Brain microvascular endothelial cell (primary cell): ENCODE results near the gene CENPH.

ENCODE experiments used
- DNase-seq: peaks from one replicate; pipeline ENCODE4 v3.0.0-alpha.2; 2020
- H3K27ac ChIP-seq: fragments of 250-450 bp; sonication (Bioruptor Pico); 2 replicates; pipeline ENCODE4 v1.5.1; 2020; ENCODE audit warnings: mild to moderate bottlenecking, moderate library complexity
- H3K27me3 ChIP-seq: fragments of 250-450 bp; sonication (Bioruptor Pico); replicated peaks from 2 replicates; pipeline ENCODE4 v1.5.1; 2020; ENCODE audit warnings: mild to moderate bottlenecking
- H3K36me3 ChIP-seq: fragments of 250-450 bp; sonication (Bioruptor Pico); replicated peaks from 2 replicates; pipeline ENCODE4 v1.5.1; 2020; ENCODE audit warnings: mild to moderate bottlenecking
- H3K4me3 ChIP-seq: 2 replicates; pipeline ENCODE4 v1.5.1; 2011; ENCODE audit warnings: low read depth, mild to moderate bottlenecking, control low read depth, low read length, moderate library complexity
- CTCF ChIP-seq: IDR thresholded peaks from 2 replicates; pipeline ENCODE4 v1.5.1; 2011; ENCODE audit warnings: low read depth, mild to moderate bottlenecking, moderate library complexity, low read length, control low read depth, inconsistent platforms; ENCODE audit errors: missing control alignments
- in situ Hi-C: cut with HindIII; loops from 2 replicates; pipeline ENCODE4 v1.10.0; 2017; ENCODE audit warnings: low sequenced_read_pairs, low pct_ligation_motif_present

Gene CENPH

GRCh38 chr5:69152731-69153130, 36.7 kb upstream of the CENPH start:
- Histone ChIP-seq H3K27me3 (no peaks in the 10 kb centered on the region), H3K36me3 (no peaks in the 10 kb centered on the region), H3K4me3 (no peak overlapping the region), H3K27ac (no peak overlapping the region)
- DNase-seq = no peak
- TF ChIP-seq CTCF = no peak
- in situ Hi-C loops = no loop called here

GRCh38 chr5:69156456-69156855, 32.9 kb upstream of the CENPH start:
- no peaks in the 10 kb centered on the region for H3K36me3 ChIP-seq
- TF ChIP-seq CTCF = no peak
- no peak overlapping the region for H3K4me3 ChIP-seq
- H3K27ac ChIP-seq = no peak overlapping the region
- in situ Hi-C loops = no loop called here
- no peaks in the 10 kb centered on the region for H3K27me3 ChIP-seq
- DNase-seq = no peak

GRCh38 chr5:69158039-69158438, 31.3 kb upstream of the CENPH start:
- TF ChIP-seq CTCF = no peak

GRCh38 chr5:69160651-69161050, 28.7 kb upstream of the CENPH start:
- DNase-seq = no peak
- in situ Hi-C loops = no loop called here
- Histone ChIP-seq H3K27me3 (no peaks in the 10 kb centered on the region), H3K4me3 (no peak overlapping the region), H3K27ac (no peak overlapping the region), H3K36me3 (no peaks in the 10 kb centered on the region)
- no peak for TF ChIP-seq CTCF

More at GRCh38 chr5:69158039-69158438, 31.3 kb upstream of the CENPH start:
- H3K36me3 ChIP-seq = no peaks in the 10 kb centered on the region
- no peak overlapping the region for H3K4me3 ChIP-seq
- H3K27ac ChIP-seq = no peak overlapping the region
- H3K27me3 ChIP-seq = no peaks in the 10 kb centered on the region
- in situ Hi-C loops = no loop called here
- DNase-seq = no peak

GRCh38 chr5:69166686-69167492, 22.5 kb upstream of the CENPH start, which contains the start of gene CCNB1:
CCNB1 (plus strand) TSS chr5:69167150; CDS start chr5:69167263, 113 bp downstream.
- peak; percentile 98 for DNase-seq
- Histone ChIP-seq H3K4me3 (peak within 1 kb of the TSS; percentile 75), H3K27ac (peak within 1 kb of the TSS; percentile 52), H3K36me3 (peaks cover 4% of the 10 kb centered on the region), H3K27me3 (no peaks in the 10 kb centered on the region)
- TF ChIP-seq CTCF = no peak
- in situ Hi-C loops = no loop called here

GRCh38 chr5:69167493-69167855, 21.9 kb upstream of the CENPH start:
- Histone ChIP-seq H3K4me3 (peak overlapping the region; percentile 75), H3K27me3 (no peaks in the 10 kb centered on the region), H3K27ac (peak overlapping the region; percentile 52), H3K36me3 (peaks cover 6% of the 10 kb centered on the region)
- TF ChIP-seq CTCF = no peak
- in situ Hi-C loops = no loop called here
- peak; percentile 6 for DNase-seq
